Measurements from ENCODE around the gene C10orf120.

DNA sequence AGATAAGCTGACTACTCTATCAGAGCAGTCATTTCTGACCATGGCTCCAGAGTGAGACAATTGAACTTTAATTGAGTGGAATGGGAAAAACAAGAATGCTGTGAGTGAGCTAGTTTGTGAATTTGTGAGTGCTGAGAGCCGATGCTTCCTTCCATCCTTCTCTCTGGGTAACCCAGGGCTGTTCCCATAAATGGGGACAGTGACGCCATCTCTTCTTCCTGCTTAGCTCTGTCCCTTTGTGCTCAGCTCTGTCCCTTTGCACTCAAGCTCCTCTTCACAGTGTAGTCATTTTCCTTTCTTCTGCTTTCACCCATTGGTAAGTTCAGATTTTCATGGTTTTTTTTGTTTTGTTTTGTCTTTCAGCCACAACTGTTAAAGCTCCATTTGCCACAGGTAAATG is 24.4 kb downstream of the C10orf120 start:
- no peak for TF ChIP-seq POLR2AphosphoS5 (IDR thresholded peaks at IDR 0.05; ENCODE audit: low read depth)
- TF ChIP-seq, protein P1, sequence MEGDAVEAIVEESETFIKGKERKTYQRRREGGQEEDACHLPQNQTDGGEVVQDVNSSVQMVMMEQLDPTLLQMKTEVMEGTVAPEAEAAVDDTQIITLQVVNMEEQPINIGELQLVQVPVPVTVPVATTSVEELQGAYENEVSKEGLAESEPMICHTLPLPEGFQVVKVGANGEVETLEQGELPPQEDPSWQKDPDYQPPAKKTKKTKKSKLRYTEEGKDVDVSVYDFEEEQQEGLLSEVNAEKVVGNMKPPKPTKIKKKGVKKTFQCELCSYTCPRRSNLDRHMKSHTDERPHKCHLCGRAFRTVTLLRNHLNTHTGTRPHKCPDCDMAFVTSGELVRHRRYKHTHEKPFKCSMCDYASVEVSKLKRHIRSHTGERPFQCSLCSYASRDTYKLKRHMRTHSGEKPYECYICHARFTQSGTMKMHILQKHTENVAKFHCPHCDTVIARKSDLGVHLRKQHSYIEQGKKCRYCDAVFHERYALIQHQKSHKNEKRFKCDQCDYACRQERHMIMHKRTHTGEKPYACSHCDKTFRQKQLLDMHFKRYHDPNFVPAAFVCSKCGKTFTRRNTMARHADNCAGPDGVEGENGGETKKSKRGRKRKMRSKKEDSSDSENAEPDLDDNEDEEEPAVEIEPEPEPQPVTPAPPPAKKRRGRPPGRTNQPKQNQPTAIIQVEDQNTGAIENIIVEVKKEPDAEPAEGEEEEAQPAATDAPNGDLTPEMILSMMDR (IDR thresholded peaks at IDR 0.05; ENCODE audit: insufficient read depth, low read length) = no peak
